Astrocyte (in vitro differentiated cells and primary cell): ENCODE data around the gene FFAR2. TPM values are rescaled to one million over a fixed set of nuclear protein-coding genes. Genes with fewer than 3 reads are reported as not detected.

Experiments used
- DNase-seq: peaks from one replicate; pipeline ENCODE4 v3.0.0-alpha.2; 2010; ENCODE audit warnings: low read depth
- FAIRE-seq: peaks from 2 replicates; lab custom pipeline; 2011; peaks lifted over from hg19 to GRCh38; lab: Jason Lieb, UNC
- H2AFZ ChIP-seq: 2 replicates; pipeline ENCODE4 v1.6.0; 2012; ENCODE audit warnings: low read depth, low read length, inconsistent platforms
- H3K27ac ChIP-seq: 2 replicates; pipeline ENCODE4 v1.5.1; 2011; ENCODE audit warnings: low read depth, low read length, inconsistent platforms
- H3K27me3 ChIP-seq: 2 replicates; pipeline ENCODE4 v1.6.0; 2011; ENCODE audit warnings: low read length, inconsistent platforms; ENCODE audit not compliant: insufficient read depth
- H3K36me3 ChIP-seq: 2 replicates; pipeline ENCODE4 v1.5.1; 2011; ENCODE audit warnings: low read length, inconsistent platforms; ENCODE audit not compliant: insufficient read depth
- H3K4me1 ChIP-seq: 2 replicates; pipeline ENCODE4 v1.5.1; 2011; ENCODE audit warnings: low read length, inconsistent platforms; ENCODE audit not compliant: insufficient read depth
- H3K4me2 ChIP-seq: 2 replicates; pipeline ENCODE4 v1.6.0; 2012; ENCODE audit warnings: low read length, inconsistent platforms
- H3K4me3 ChIP-seq: 2 replicates; pipeline ENCODE4 v1.5.1; 2011; ENCODE audit warnings: low read depth, mild to moderate bottlenecking, low read length, inconsistent platforms; ENCODE audit not compliant: insufficient read depth
- H3K79me2 ChIP-seq: 2 replicates; pipeline ENCODE4 v1.6.0; 2012; ENCODE audit warnings: mild to moderate bottlenecking, low read length, inconsistent platforms; ENCODE audit not compliant: insufficient read depth
- H3K9ac ChIP-seq: 2 replicates; pipeline ENCODE4 v1.6.0; 2012; ENCODE audit warnings: mild to moderate bottlenecking, low read length, inconsistent platforms
- H3K9me3 ChIP-seq: 2 replicates; pipeline ENCODE4 v1.5.1; 2012; ENCODE audit warnings: low read depth, mild to moderate bottlenecking, low read length, inconsistent platforms; ENCODE audit not compliant: insufficient read depth
- H4K20me1 ChIP-seq: 2 replicates; pipeline ENCODE4 v1.6.0; 2012; ENCODE audit warnings: low read length, inconsistent platforms; ENCODE audit not compliant: insufficient read depth
- H3K27ac Mint-ChIP-seq: one replicate; pipeline ENCODE4 v1.8.0; 2021; ENCODE audit warnings: mild to moderate bottlenecking, mixed read lengths; ENCODE audit not compliant: unreplicated experiment
- H3K27me3 Mint-ChIP-seq: one replicate; pipeline ENCODE4 v1.8.0; 2021; ENCODE audit warnings: low read depth, mixed read lengths; ENCODE audit not compliant: unreplicated experiment
- H3K36me3 Mint-ChIP-seq: one replicate; pipeline ENCODE4 v1.8.0; 2021; ENCODE audit warnings: low read depth, mixed read lengths; ENCODE audit not compliant: unreplicated experiment
- H3K4me1 Mint-ChIP-seq: one replicate; pipeline ENCODE4 v1.8.0; 2021; ENCODE audit warnings: low read depth, mixed read lengths; ENCODE audit not compliant: unreplicated experiment
- H3K4me3 Mint-ChIP-seq: one replicate; pipeline ENCODE4 v1.8.0; 2021; ENCODE audit warnings: mild to moderate bottlenecking, moderate library complexity, mixed read lengths; ENCODE audit not compliant: unreplicated experiment
- H3K9me3 Mint-ChIP-seq: one replicate; pipeline ENCODE4 v1.8.0; 2021; ENCODE audit warnings: mild to moderate bottlenecking, mixed read lengths; ENCODE audit not compliant: unreplicated experiment
- EZH2 ChIP-seq: IDR thresholded peaks from 2 replicates; pipeline ENCODE4 v1.6.1; 2012; ENCODE audit warnings: mild to moderate bottlenecking, low read length, inconsistent platforms; ENCODE audit not compliant: insufficient read depth
- total RNA-seq: library from RNA; stranded (reverse); gene quantifications from 2 replicates; pipeline ENCODE4 v1.2.1, GENCODE V29; 2021
- TF ChIP-seq, protein P1 (sequence below): IDR thresholded peaks from 2 replicates; pipeline ENCODE4 v1.5.1; 2011; ENCODE audit warnings: low read depth, mild to moderate bottlenecking, inconsistent platforms, low read length, moderate library complexity; ENCODE audit not compliant: insufficient read depth

The FFAR2 gene
- total RNA-seq, 1 donor from 2014 or later, result not detected

DNA sequence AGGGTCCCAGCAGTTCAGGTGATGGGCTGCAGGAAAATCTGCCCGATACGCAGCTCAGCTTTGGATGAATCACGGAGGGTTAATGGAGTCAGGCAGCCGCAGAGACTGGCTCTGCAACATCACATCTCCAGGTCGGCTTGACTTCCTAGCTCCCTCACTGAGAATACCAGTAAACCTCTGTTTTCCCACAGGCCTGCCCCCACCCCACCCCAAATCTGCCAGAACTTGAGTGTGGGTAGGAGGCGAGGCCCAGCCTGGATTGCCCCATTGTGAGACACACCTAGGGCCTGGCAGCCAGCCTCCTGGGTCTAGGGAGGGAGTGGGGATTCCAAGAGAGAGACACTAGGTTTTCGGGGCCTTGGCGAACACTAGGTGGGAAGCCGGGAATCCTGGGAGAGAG, 45.9 kb downstream of the FFAR2 start:
- peaks cover 4% of the 10 kb centered on the region for H3K27me3 ChIP-seq
- Mint-ChIP-seq H3K4me3 (no peak overlapping the region), H3K27ac (no peak overlapping the region)

DNA sequence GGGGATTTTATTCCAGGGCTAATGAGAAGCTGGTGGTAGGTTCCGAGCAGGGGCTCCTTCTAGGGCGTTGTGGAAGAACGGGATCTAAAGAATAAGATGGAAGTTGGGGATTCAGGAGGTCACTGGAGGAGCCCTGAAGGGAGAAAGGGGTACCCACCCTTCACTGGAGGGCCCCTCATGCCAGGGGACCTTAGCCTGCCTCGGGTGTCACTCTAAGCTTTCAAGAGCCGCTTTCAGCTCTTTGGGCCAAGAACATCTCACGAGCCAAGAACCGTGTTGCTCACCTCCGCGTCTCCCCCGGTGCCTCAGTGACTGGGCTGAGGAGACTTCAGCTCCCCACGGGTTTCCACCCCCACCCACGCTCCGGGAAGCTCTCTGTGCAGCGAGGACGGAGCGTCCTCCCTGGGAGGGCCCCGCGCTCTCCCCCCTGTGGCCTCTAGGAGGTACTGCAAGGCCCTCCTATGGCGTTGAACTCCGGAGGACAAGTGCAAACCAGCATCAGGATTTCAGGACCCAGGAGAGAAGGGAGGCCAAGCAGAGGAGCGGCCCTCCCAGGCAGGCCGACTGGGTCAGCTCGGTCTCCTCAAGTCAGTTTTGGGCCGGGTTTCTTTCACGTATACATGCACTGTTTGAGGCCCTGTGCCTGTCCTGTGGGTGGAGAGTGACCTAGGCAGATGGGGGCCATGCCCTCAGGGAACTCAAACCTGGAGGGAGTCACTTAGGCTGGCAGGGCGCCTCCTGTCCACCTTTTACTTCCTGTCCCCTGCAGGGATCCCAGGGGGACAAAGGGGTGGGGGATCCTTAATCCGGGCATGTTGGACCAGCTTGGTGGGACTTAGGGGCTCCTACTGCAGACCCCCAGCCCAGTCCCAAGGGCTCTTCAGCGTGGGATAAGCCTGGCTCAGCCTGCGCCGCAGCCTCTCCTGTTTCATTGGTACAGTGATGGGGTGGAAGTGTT, 47.3 kb downstream of the FFAR2 start:
- Mint-ChIP-seq H3K27me3 (peaks cover 39% of the 10 kb centered on the region), H3K9me3 (no peaks in the 10 kb centered on the region), H3K36me3 (peaks cover 13% of the 10 kb centered on the region), H3K4me3 (no peak overlapping the region), H3K4me1 (no peaks in the 10 kb centered on the region), H3K27ac (no peak overlapping the region)
- H3K4me3 ChIP-seq, result no peak overlapping the region
- no peaks in the 10 kb centered on the region for H4K20me1 ChIP-seq
- FAIRE-seq (no peak), DNase-seq (peak; percentile 21)
- H3K9me3 ChIP-seq, result no peaks in the 10 kb centered on the region
- H2AFZ ChIP-seq, result peak overlapping the region; percentile 45
- H3K36me3 ChIP-seq, result no peaks in the 10 kb centered on the region
- H3K4me2 ChIP-seq, result peak overlapping the region; percentile 49
- peaks cover 4% of the 10 kb centered on the region for H3K27me3 ChIP-seq
- H3K79me2 ChIP-seq, result no peaks in the 10 kb centered on the region
- no peak for TF ChIP-seq EZH2
- TF ChIP-seq, protein P1, sequence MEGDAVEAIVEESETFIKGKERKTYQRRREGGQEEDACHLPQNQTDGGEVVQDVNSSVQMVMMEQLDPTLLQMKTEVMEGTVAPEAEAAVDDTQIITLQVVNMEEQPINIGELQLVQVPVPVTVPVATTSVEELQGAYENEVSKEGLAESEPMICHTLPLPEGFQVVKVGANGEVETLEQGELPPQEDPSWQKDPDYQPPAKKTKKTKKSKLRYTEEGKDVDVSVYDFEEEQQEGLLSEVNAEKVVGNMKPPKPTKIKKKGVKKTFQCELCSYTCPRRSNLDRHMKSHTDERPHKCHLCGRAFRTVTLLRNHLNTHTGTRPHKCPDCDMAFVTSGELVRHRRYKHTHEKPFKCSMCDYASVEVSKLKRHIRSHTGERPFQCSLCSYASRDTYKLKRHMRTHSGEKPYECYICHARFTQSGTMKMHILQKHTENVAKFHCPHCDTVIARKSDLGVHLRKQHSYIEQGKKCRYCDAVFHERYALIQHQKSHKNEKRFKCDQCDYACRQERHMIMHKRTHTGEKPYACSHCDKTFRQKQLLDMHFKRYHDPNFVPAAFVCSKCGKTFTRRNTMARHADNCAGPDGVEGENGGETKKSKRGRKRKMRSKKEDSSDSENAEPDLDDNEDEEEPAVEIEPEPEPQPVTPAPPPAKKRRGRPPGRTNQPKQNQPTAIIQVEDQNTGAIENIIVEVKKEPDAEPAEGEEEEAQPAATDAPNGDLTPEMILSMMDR, result peak; percentile 71
- H3K4me1 ChIP-seq, result no peaks in the 10 kb centered on the region
- no peak overlapping the region for H3K9ac ChIP-seq
- H3K27ac ChIP-seq, result no peak overlapping the region

More for the DNA sequence above, 45.9 kb downstream of the FFAR2 start:
- Histone ChIP-seq H3K9me3 (no peaks in the 10 kb centered on the region), H2AFZ (no peak overlapping the region), H3K4me3 (no peak overlapping the region), H3K36me3 (no peaks in the 10 kb centered on the region), H3K9ac (no peak overlapping the region), H3K27ac (no peak overlapping the region), H3K79me2 (no peaks in the 10 kb centered on the region), H3K4me1 (no peaks in the 10 kb centered on the region), H4K20me1 (no peaks in the 10 kb centered on the region), H3K4me2 (no peak overlapping the region)
- no peak for FAIRE-seq
- Mint-ChIP-seq H3K9me3 (no peaks in the 10 kb centered on the region), H3K27me3 (peaks cover 53% of the 10 kb centered on the region), H3K4me1 (no peaks in the 10 kb centered on the region), H3K36me3 (peaks cover 8% of the 10 kb centered on the region)
- DNase-seq, result no peak
- TF ChIP-seq, protein P1, result no peak
- TF ChIP-seq EZH2, result no peak

DNA sequence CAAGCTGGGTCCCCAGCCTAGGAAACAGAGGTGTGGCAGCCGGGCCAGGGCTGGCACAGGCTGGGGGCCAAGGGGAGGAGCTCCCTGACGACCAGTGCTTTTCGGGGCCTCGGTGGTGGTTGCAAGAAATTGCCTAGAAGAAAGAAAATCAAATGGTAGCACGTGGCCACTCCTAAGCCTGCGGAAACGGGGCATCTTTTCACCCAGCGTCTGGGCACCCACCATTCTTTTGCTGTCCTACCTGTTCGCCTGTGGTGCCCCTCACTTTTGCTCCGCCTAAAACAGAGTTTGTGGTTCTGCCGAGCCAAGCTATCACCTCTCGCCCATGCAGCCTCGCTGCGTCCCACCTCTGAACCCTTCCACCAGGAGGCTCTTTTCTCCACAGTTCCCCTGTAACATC, 49.3 kb downstream of the FFAR2 start:
- H2AFZ ChIP-seq, result no peak overlapping the region
- no peaks in the 10 kb centered on the region for H3K9me3 Mint-ChIP-seq
- H3K27me3 Mint-ChIP-seq, result peaks cover 22% of the 10 kb centered on the region
- H3K4me2 ChIP-seq, result no peak overlapping the region
- no peak overlapping the region for H3K27ac Mint-ChIP-seq
- H3K4me3 Mint-ChIP-seq, result no peak overlapping the region
- no peaks in the 10 kb centered on the region for H3K79me2 ChIP-seq
- FAIRE-seq (no peak), DNase-seq (no peak)
- peaks cover 4% of the 10 kb centered on the region for H3K4me1 Mint-ChIP-seq
- no peaks in the 10 kb centered on the region for H4K20me1 ChIP-seq
- no peak overlapping the region for H3K4me3 ChIP-seq
- H3K9me3 ChIP-seq, result no peaks in the 10 kb centered on the region
- H3K27ac ChIP-seq, result no peak overlapping the region
- no peaks in the 10 kb centered on the region for H3K4me1 ChIP-seq
- H3K9ac ChIP-seq, result no peak overlapping the region
- peaks cover 13% of the 10 kb centered on the region for H3K36me3 Mint-ChIP-seq
- H3K27me3 ChIP-seq, result no peaks in the 10 kb centered on the region
- TF ChIP-seq, protein P1, result no peak
- no peak for TF ChIP-seq EZH2
- no peaks in the 10 kb centered on the region for H3K36me3 ChIP-seq
